ENCODE data around the gene CD84. TPM values are rescaled to one million over a fixed set of nuclear protein-coding genes. Genes with fewer than 3 reads are reported as not detected.

CD84 gene
- total RNA-seq, 6 experiments from 2014 or later: 2.4 to 11.1 (median 3.4) TPM

DNA sequence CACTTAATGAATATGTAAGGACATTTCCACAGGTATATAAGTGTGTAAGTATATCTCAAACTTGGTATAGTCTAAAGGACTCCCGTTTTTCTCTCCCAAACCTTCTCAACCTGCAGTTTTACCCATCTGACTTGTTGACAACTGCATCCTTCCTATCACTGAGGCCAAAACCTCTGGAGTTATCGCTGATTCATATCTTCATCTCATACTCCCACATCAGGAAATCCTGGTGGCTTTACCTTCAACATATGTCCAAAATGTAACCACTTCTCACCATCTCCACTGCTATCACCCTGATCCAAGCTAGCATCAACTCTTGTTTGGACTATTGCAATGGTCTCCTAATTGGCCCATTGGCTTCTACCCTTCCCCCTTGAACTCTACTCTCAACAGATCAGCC is 86.7 kb downstream of the CD84 start:
- no peaks in the 10 kb centered on the region for H3K27me3 ChIP-seq
- no peak for ATAC-seq
- no peak overlapping the region for H3K27ac ChIP-seq
- TF ChIP-seq, protein P1, sequence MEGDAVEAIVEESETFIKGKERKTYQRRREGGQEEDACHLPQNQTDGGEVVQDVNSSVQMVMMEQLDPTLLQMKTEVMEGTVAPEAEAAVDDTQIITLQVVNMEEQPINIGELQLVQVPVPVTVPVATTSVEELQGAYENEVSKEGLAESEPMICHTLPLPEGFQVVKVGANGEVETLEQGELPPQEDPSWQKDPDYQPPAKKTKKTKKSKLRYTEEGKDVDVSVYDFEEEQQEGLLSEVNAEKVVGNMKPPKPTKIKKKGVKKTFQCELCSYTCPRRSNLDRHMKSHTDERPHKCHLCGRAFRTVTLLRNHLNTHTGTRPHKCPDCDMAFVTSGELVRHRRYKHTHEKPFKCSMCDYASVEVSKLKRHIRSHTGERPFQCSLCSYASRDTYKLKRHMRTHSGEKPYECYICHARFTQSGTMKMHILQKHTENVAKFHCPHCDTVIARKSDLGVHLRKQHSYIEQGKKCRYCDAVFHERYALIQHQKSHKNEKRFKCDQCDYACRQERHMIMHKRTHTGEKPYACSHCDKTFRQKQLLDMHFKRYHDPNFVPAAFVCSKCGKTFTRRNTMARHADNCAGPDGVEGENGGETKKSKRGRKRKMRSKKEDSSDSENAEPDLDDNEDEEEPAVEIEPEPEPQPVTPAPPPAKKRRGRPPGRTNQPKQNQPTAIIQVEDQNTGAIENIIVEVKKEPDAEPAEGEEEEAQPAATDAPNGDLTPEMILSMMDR (IDR thresholded peaks at IDR 0.05): no peak
- TF ChIP-seq POLR2A (IDR thresholded peaks at IDR 0.05): no peak
- 57% methylated on average over 2 of the region's 2 CpGs for WGBS (ENCODE audit: insufficient coverage, low coverage, low lambda C conversion rate, missing lambda C conversion rate)
- intact Hi-C loops (cut with DNase I): no loop called here
- no peaks in the 10 kb centered on the region for H3K36me3 ChIP-seq
- H3K9me3 ChIP-seq: no peaks in the 10 kb centered on the region
- no peaks in the 10 kb centered on the region for H3K4me1 ChIP-seq
- DNase-seq: no peak
- H3K4me3 ChIP-seq: no peak overlapping the region

DNA sequence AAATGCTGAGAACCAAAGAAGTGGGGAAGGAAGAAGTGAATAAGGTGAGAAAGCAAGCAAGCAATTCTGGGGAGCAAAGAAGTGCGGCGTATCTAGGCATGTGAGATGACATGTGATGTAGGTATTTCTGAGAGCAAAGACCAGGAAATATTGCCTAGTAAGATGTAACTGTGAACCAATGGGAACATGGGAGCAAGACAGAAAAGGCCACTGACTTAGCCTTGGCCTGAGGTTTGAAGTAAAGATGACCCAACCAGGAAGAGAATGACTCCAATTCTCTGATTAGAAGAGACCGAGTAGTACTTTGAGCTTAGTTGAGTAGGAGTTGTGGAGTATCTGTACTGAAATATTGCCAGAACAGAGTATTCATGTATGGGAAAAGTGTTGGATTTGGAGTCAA is 87.3 kb downstream of the CD84 start:
- Histone ChIP-seq H3K27ac (no peak overlapping the region), H3K4me3 (no peak overlapping the region), H3K27me3 (no peaks in the 10 kb centered on the region), H3K4me1 (no peaks in the 10 kb centered on the region), H3K36me3 (no peaks in the 10 kb centered on the region), H3K9me3 (no peaks in the 10 kb centered on the region)
- no peak for DNase-seq
- no peak for TF ChIP-seq POLR2A (IDR thresholded peaks at IDR 0.05)
- TF ChIP-seq, protein P1 (IDR thresholded peaks at IDR 0.05): no peak
- intact Hi-C loops (cut with DNase I): no loop called here
- ATAC-seq: no peak
- 74% methylated on average over 3 of the region's 3 CpGs for WGBS (ENCODE audit: insufficient coverage, low coverage, low lambda C conversion rate, missing lambda C conversion rate)

Other genes starting within 250 kb of the CD84 start
- 100 to 1,000 TPM in 4 of 6 experiments, 10 to 100 TPM in 2; 75.5 to 109 (median 103) TPM for gene COPA, start 236.2 kb downstream of the CD84 start, total RNA-seq
- 10 to 100 TPM; 31.1 to 45.7 (median 39.0) TPM for gene NCSTN, start 236.1 kb downstream of the CD84 start, total RNA-seq
- under 1 TPM in 2 of 6 experiments, not detected in 4; 0.07 to 0.12 TPM for gene NHLH1, start 212.4 kb downstream of the CD84 start, total RNA-seq
- gene VANGL2, start 178.9 kb downstream of the CD84 start, total RNA-seq: under 1 TPM; 0.06 to 0.22 (median 0.12) TPM
- 1 to 10 TPM in 1 of 6 experiments, under 1 TPM in 5; 0.26 to 1.1 (median 0.69) TPM for gene SLAMF6, start 56.2 kb downstream of the CD84 start, total RNA-seq
- under 1 TPM; 0.20 to 0.42 (median 0.28) TPM for gene SLAMF1, start 67.5 kb upstream of the CD84 start, total RNA-seq
- 1 to 10 TPM in 5 of 6 experiments, under 1 TPM in 1; 0.68 to 5.0 (median 3.4) TPM for gene CD48, start 132.3 kb upstream of the CD84 start, total RNA-seq
- gene SLAMF7, start 159.8 kb upstream of the CD84 start, total RNA-seq: 1 to 10 TPM in 3 of 6 experiments, under 1 TPM in 3; 0.74 to 5.2 (median 0.99) TPM
- 1 to 10 TPM in 1 of 6 experiments, under 1 TPM in 4, not detected in 1; 0.11 to 1.3 (median 0.37) TPM for gene LY9, start 216.7 kb upstream of the CD84 start, total RNA-seq

Measured in right lobe of liver (tissue), 6 donors.